GM06990 (cell line): ENCODE measurements around the gene CTTNBP2.

Source experiments
- DNase-seq: peaks from one replicate; pipeline ENCODE4 v3.0.0-alpha.2; 2011; ENCODE audit not compliant: insufficient read length; ENCODE audit errors: extremely low read depth
- H3K27me3 ChIP-seq: replicated peaks from 2 replicates; pipeline ENCODE4 v1.6.0; 2011; ENCODE audit warnings: low read length; ENCODE audit not compliant: control insufficient read depth, insufficient read depth
- H3K36me3 ChIP-seq: 2 replicates; pipeline ENCODE4 v1.5.1; 2011; ENCODE audit warnings: low read length; ENCODE audit not compliant: control insufficient read depth, insufficient read depth
- H3K4me3 ChIP-seq: replicated peaks from 2 replicates; pipeline ENCODE4 v1.5.1; 2011; ENCODE audit warnings: low read depth, mild to moderate bottlenecking, control low read depth, low read length
- TF ChIP-seq, protein P1 (sequence below): IDR thresholded peaks from 2 replicates; pipeline ENCODE4 v1.5.1; 2011; ENCODE audit warnings: low read length, control low read depth, mild to moderate bottlenecking, inconsistent platforms; ENCODE audit not compliant: insufficient read depth, poor library complexity, severe bottlenecking

CTTNBP2 gene

GRCh38 chr7:117839507-117839906, 33.7 kb downstream of the CTTNBP2 start:
- TF ChIP-seq, protein P1, sequence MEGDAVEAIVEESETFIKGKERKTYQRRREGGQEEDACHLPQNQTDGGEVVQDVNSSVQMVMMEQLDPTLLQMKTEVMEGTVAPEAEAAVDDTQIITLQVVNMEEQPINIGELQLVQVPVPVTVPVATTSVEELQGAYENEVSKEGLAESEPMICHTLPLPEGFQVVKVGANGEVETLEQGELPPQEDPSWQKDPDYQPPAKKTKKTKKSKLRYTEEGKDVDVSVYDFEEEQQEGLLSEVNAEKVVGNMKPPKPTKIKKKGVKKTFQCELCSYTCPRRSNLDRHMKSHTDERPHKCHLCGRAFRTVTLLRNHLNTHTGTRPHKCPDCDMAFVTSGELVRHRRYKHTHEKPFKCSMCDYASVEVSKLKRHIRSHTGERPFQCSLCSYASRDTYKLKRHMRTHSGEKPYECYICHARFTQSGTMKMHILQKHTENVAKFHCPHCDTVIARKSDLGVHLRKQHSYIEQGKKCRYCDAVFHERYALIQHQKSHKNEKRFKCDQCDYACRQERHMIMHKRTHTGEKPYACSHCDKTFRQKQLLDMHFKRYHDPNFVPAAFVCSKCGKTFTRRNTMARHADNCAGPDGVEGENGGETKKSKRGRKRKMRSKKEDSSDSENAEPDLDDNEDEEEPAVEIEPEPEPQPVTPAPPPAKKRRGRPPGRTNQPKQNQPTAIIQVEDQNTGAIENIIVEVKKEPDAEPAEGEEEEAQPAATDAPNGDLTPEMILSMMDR, result no peak
- no peaks in the 10 kb centered on the region for H3K36me3 ChIP-seq
- H3K27me3 ChIP-seq, result no peaks in the 10 kb centered on the region; the same call in 1 of the 2 replicates
- no peak for DNase-seq
- no peak overlapping the region for H3K4me3 ChIP-seq

- Histone ChIP-seq H3K4me3 (no peak overlapping the region), H3K27me3 (no peaks in the 10 kb centered on the region; the same call in 1 of the 2 replicates), H3K36me3 (no peaks in the 10 kb centered on the region)
- TF ChIP-seq, protein P1, result no peak
- DNase-seq, result no peak
These were observed 35.4 kb downstream of the CTTNBP2 start for GRCh38 chr7:117837841-117838240.

- TF ChIP-seq, protein P1, result no peak
- no peaks in the 10 kb centered on the region; the same call in 1 of the 2 replicates for H3K27me3 ChIP-seq
- H3K36me3 ChIP-seq, result no peaks in the 10 kb centered on the region
- DNase-seq, result no peak
- no peak overlapping the region for H3K4me3 ChIP-seq
These were observed 38.1 kb downstream of the CTTNBP2 start for GRCh38 chr7:117835016-117835664.

DNA sequence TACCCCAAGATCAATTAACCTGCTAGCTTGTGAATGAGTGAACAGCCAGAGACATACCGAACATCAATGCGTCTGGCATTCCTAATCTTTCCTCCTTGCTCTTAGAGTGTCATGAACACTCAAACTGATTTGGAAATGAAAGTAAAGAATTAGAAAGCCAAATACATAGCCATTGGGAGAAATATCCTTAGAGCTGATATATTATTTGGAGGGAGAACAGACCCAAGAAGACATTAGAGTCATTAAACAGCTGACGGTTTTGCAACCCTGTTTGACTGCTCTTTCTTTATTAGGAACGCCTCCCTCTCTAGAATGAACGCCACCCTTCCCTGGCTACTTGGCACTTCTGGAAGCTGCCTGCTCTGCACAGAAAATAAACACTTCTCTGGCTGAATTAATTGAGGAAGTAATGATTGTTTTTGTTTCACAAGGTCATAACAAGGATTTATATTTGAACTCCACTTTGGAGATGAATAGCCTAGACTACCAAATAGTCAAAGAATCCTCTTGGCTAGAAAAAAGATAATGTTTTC, 42.8 kb downstream of the CTTNBP2 start:
- DNase-seq, result no peak
- H3K27me3 ChIP-seq, result no peaks in the 10 kb centered on the region; the same call in 1 of the 2 replicates
- no peak overlapping the region for H3K4me3 ChIP-seq
- H3K36me3 ChIP-seq, result no peaks in the 10 kb centered on the region
- TF ChIP-seq, protein P1, result no peak

GRCh38 chr7:117829450-117830117, 43.7 kb downstream of the CTTNBP2 start:
- TF ChIP-seq, protein P1, result no peak
- no peaks in the 10 kb centered on the region; the same call in none of the 2 replicates for H3K27me3 ChIP-seq
- no peak for DNase-seq
- H3K36me3 ChIP-seq, result no peaks in the 10 kb centered on the region
- H3K4me3 ChIP-seq, result no peak overlapping the region
